ENCODE measurements around the gene ANKRD12.

ANKRD12 gene

DNA sequence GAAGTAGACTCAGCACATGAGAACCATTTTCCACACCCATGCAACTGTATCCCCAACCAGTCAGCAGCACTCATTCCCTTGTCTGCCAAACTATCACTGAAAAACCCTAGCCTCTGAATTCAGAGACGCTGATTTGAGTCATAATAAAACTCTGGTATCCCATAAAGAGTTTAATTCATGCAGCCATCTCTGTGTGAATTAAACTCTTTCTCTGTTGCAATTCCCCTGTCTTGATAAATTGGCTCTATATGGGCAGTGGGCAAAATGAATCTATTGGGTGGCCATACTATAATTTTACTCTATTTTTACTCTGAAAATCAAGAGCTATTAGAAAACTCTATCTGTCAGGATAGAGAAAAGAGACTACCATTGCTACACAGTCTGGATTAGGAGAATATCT is 157.4 kb downstream of the ANKRD12 start:
- no peak for DNase-seq (ENCODE audit: low read depth)

DNA sequence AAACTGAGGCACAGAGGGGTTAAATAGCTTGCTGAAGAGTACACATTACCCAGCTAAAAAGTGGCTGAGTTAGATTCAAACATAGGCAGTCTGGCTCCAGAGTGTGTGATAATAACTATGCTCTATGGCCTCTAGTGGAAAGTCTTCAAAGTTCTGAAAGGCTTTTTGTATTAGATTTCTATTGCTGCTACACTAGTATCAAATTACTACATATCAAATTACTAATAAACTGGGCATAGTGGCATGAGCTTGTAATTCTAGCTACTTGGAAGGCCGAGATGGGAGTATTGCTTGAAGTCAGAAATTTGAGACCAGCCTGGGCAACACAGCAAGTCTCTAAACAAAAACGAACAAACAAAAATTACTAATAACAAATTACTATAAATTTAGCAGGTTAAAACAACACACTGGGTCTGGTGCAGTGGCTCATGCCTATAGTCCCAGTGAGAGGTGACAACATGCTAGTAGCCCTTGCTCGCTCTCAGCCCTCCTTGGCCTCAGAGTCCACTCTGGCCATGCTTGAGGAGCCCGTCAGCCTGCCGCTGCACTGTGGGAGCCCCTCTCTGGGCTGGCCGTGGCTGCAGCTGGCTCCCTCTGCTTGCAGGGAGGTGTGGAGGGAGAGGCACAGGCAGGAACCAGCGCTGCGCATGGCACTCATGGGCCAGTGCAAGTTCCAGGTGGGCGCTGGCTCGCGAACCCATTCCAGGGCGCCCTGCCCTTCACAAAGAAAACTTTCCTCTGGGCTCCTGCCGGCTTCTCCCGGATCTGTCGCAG is 159.8 kb downstream of the ANKRD12 start:
- no peak for DNase-seq (ENCODE audit: low read depth)

- no peak for DNase-seq (ENCODE audit: low read depth)
Measured at GRCh38 chr18:9297007-9297393, 160.4 kb downstream of the ANKRD12 start.

DNA sequence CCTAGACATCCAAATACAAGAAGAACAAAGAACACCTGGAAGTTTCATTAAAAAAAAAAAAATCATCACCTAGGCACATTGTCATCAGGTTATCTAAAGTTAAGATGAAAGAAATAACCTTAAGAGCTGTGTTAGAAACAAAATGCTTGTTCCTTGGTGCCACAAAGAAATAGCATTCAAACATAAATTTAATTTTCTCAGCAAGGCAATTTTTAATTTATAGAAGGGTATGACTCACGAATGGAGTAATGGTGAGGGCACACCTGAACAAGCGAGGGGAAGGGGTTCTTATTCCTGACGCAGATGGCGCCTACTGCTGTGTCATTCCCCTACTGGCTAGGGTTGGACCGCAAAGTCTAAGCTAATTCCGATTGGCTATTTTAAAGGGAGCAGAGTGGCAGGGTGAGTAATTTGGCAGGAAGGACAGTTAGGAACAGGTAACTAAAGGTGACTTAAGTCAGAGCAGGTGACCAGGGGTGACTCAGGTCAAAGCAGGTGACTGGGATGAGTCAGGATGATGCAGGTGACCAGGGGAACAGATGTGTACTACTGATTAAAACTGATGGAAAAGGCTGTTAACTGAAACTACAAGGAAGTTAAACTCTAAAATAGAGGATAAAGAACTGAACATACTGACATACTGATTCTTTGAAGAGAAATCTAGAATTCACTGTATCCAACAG is 167.9 kb downstream of the ANKRD12 start:
- no peak for DNase-seq (ENCODE audit: low read depth)

- no peak for DNase-seq (ENCODE audit: low read depth)
Measured at GRCh38 chr18:9319333-9319732, 182.8 kb downstream of the ANKRD12 start.

DNA sequence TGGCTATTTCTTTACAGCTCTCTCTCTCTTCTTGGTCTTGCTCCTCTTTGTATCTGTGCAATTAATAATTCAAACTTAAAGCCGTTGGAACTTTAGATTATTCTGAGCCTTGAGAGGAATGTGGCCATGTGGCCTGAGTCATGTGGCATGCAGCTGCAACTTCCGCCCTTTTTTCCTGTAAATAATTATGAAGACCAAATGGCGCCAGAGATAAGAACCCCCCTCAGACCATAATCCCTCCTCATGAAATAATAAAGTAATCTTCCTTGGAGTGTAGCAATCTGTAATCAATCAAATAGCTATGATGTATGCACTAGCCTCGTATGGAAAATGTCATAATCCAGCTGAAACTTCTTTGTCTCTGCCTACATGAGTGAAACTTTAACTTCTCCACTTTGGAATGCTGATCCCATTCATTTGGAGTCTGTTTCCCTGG is 184.5 kb downstream of the ANKRD12 start:
- no peak for DNase-seq (ENCODE audit: low read depth)

GRCh38 chr18:9321736-9322135 is 185.2 kb downstream of the ANKRD12 start:
- no peak for DNase-seq (ENCODE audit: low read depth)

- no peak for DNase-seq (ENCODE audit: low read depth)
Measured at GRCh38 chr18:9322744-9323143, 186.2 kb downstream of the ANKRD12 start.

GRCh38 chr18:9323750-9324445 is 187.3 kb downstream of the ANKRD12 start:
- DNase-seq (ENCODE audit: low read depth), result no peak

DNA sequence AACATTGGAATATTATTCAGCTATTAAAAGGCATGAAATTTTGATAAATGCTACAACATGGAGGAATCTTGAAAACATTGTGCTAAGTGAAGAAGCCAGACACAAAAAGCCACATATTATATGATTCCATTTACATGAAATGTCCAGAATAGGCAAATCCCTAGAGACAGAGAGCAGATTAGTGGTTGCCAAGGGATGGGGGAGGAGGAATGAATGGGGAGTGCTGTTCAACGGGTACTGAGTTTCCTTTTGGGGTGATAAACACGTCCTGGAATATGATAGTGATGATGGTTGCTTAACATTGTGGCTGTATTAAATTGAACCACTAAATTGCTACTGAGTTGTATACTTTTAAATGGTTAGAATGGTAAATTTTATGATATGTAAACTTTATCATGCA is 189.1 kb downstream of the ANKRD12 start:
- no peak for DNase-seq (ENCODE audit: low read depth)

DNA sequence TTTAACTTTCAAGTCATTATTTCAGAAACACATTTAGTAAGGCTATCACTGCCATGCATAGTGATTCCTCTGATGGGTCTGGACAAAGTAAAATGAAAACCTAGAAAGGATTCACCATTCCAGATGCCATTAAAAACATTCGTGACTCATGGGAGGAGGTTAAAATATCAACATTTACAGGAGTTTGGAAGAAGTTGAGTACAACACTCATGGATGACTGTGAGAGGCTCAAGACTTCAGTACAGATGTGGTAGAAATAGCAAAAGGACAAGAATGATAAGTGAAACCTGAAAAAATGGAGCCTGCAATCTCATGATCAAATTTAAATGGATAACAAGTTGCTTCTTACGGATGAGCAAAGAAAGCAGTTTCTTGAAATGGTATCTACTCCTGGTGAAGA is 192.2 kb downstream of the ANKRD12 start:
- DNase-seq (ENCODE audit: low read depth), result no peak

GRCh38 chr18:9329471-9329870 is 192.9 kb downstream of the ANKRD12 start:
- DNase-seq (ENCODE audit: low read depth), result no peak

- no peak for DNase-seq (ENCODE audit: low read depth)
Measured at GRCh38 chr18:9330419-9330818, 193.8 kb downstream of the ANKRD12 start.

- no peak for DNase-seq (ENCODE audit: low read depth)
Measured at GRCh38 chr18:9333441-9334328, 197.1 kb downstream of the ANKRD12 start.

DNA sequence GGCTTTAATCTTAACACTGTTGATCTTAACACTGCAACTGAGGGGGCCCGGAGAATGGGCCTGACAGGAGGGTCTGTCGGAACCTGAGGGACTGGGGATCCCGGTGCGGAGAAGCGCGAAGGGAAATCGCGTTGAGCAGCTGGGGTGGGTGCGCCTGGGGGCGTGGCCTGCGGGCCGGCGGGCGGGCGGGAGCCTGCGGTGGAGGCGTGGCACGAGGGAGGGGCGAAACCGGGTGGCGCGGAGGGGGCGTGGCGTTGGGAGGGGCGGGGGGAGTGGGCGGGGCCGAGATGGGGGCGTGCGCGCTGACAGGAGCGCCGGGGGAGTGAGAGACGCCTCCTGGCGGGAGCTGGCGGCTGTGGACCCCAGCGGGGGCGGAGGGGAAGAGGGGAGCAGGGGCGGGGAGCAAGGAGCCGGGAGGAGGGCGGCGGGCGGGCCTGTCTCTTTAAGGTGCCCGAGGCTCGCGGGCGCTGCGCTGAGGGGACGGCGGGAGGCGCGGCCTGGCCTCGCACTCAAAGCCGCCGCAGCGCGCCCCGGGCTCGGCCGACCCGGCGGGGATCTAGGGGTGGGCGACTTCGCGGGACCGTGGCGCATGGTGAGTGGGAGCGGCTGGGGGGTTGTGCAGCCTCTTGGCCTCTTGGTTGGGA is 197.9 kb downstream of the ANKRD12 start, which contains the start of gene TWSG1:
TWSG1 (plus strand) TSS at position 445 of the 644 bp plus-strand sequence. CDS start 2,457 bp downstream, outside the sequence.
- DNase-seq (ENCODE audit: low read depth), result peak; percentile 91

GRCh38 chr18:9334973-9335696 is 198.6 kb downstream of the ANKRD12 start:
- no peak for DNase-seq (ENCODE audit: low read depth)

All from stimulated activated CD4-positive, alpha-beta T cell treated with anti-CD3 and anti-CD28 coated beads, Interleukin-2, amount 100 ng/mL, for 4 hours (primary cell).